Stimulated activated CD8-positive, alpha-beta memory T cell treated with anti-CD3 and anti-CD28 coated beads, Interleukin-15, amount 100 ng/mL, for 24 hours (primary cell): ENCODE results near the gene TPX2.

Experiments used
- DNase-seq: peaks from one replicate; pipeline ENCODE4 v3.0.0-alpha.2; 2020; ENCODE audit warnings: low read depth

The TPX2 gene

GRCh38 chr20:31759836-31760518 lies 20.9 kb downstream of the TPX2 start:
- no peak for DNase-seq

GRCh38 chr20:31760519-31761240 lies 21.6 kb downstream of the TPX2 start:
- no peak for DNase-seq

GRCh38 chr20:31764641-31765305 lies 25.7 kb downstream of the TPX2 start:
- no peak for DNase-seq

GRCh38 chr20:31767805-31768204 lies 28.7 kb downstream of the TPX2 start:
- DNase-seq: no peak

GRCh38 chr20:31769681-31770080 lies 30.6 kb downstream of the TPX2 start:
- DNase-seq: no peak

- DNase-seq: no peak
These were observed 31.2 kb downstream of the TPX2 start for GRCh38 chr20:31770243-31770642.

- no peak for DNase-seq
These were observed 35.3 kb downstream of the TPX2 start for GRCh38 chr20:31774408-31774807.

GRCh38 chr20:31780839-31781238 lies 41.7 kb downstream of the TPX2 start:
- DNase-seq: no peak

- DNase-seq: no peak
These were observed 42.9 kb downstream of the TPX2 start for GRCh38 chr20:31781945-31782344.

GRCh38 chr20:31784354-31785044 lies 45.4 kb downstream of the TPX2 start:
- no peak for DNase-seq

- no peak for DNase-seq
These were observed 46.0 kb downstream of the TPX2 start for GRCh38 chr20:31785089-31785488.

GRCh38 chr20:31788578-31788977 lies 49.5 kb downstream of the TPX2 start:
- no peak for DNase-seq

GRCh38 chr20:31790401-31790800 lies 51.3 kb downstream of the TPX2 start:
- no peak for DNase-seq

- DNase-seq: no peak
These were observed 58.3 kb downstream of the TPX2 start for GRCh38 chr20:31797364-31797763.

- no peak for DNase-seq
These were observed 62.4 kb downstream of the TPX2 start for GRCh38 chr20:31801508-31801907.

GRCh38 chr20:31803552-31804291 lies 64.6 kb downstream of the TPX2 start:
- no peak for DNase-seq

GRCh38 chr20:31806564-31807355 lies 67.7 kb downstream of the TPX2 start:
- DNase-seq: no peak

- no peak for DNase-seq
These were observed 69.4 kb downstream of the TPX2 start for GRCh38 chr20:31808481-31808880.

- DNase-seq: no peak
These were observed 70.6 kb downstream of the TPX2 start for GRCh38 chr20:31809661-31810060.

GRCh38 chr20:31811198-31811597 lies 72.1 kb downstream of the TPX2 start:
- no peak for DNase-seq
